Caco-2 (cell line): ENCODE data around the gene SSTR3. TPM values are rescaled to one million over a fixed set of nuclear protein-coding genes. Genes with fewer than 3 reads are reported as not detected.
A peak's percentile ranks its signal among the peaks of the same experiment; 100 is the strongest.

ENCODE experiments used
- BruUV-seq: library from RNA; stranded (reverse); fragments of 400-500 nt; replicated peaks from 2 replicates; lab custom pipeline; 2021; lab: Mats Ljungman, UMichigan
- CTCF ChIA-PET: fragments of 300-600 bp; sonication (Branson Sonifier 250); formaldehyde crosslinking; loops from one replicate; lab custom pipeline; 2022; ENCODE audit warnings: antibody characterized with exemption; lab: Charles Lee
- POLR2A ChIA-PET: fragments of 300-600 bp; sonication (Branson Sonifier 250); formaldehyde crosslinking; loops from one replicate; lab custom pipeline; 2022; ENCODE audit warnings: antibody characterized with exemption; lab: Charles Lee
- DNase-seq, 2 experiments: peaks; one replicate each; pipeline versions ENCODE4 v3.0.0 to v3.0.0-alpha.2; 2020 to 2022
- H3K27me3 ChIP-seq: replicated peaks from 2 replicates; pipeline ENCODE4 v1.6.0; 2011; ENCODE audit warnings: low read length; ENCODE audit not compliant: control insufficient read depth, insufficient read depth
- H3K36me3 ChIP-seq: 2 replicates; pipeline ENCODE4 v1.5.1; 2011; ENCODE audit warnings: low read length; ENCODE audit not compliant: control insufficient read depth, insufficient read depth
- H3K4me1 ChIP-seq: fragments of 250-450 bp; sonication (Bioruptor Pico); 2 replicates; pipeline ENCODE4 v1.5.1; 2020; ENCODE audit warnings: mild to moderate bottlenecking
- H3K4me3 ChIP-seq: 2 replicates; pipeline ENCODE4 v1.5.1; 2011; ENCODE audit warnings: low read depth, mild to moderate bottlenecking, control low read depth, low read length
- H3K9me3 ChIP-seq: fragments of 250-450 bp; sonication (Bioruptor Pico); 2 replicates; pipeline ENCODE4 v1.5.1; 2020; ENCODE audit warnings: mild to moderate bottlenecking, moderate library complexity
- H3K27ac Mint-ChIP-seq: one replicate; pipeline ENCODE4 v1.8.0; 2022; ENCODE audit warnings: mixed read lengths; ENCODE audit not compliant: unreplicated experiment
- H3K27me3 Mint-ChIP-seq: one replicate; pipeline ENCODE4 v1.8.0; 2022; ENCODE audit warnings: mixed read lengths; ENCODE audit not compliant: insufficient read depth, unreplicated experiment
- H3K36me3 Mint-ChIP-seq: one replicate; pipeline ENCODE4 v1.8.0; 2022; ENCODE audit warnings: mild to moderate bottlenecking, mixed read lengths; ENCODE audit not compliant: insufficient read depth, unreplicated experiment
- H3K4me1 Mint-ChIP-seq: one replicate; pipeline ENCODE4 v1.8.0; 2022; ENCODE audit warnings: low read depth, mixed read lengths; ENCODE audit not compliant: unreplicated experiment
- H3K4me3 Mint-ChIP-seq: one replicate; pipeline ENCODE4 v1.8.0; 2022; ENCODE audit warnings: mild to moderate bottlenecking, moderate library complexity, mixed read lengths; ENCODE audit not compliant: unreplicated experiment
- H3K9me3 Mint-ChIP-seq: one replicate; pipeline ENCODE4 v1.8.0; 2022; ENCODE audit warnings: mixed read lengths; ENCODE audit not compliant: unreplicated experiment
- intact Hi-C: fragments of 100-400 bp; cut with micrococcal nuclease; formaldehyde crosslinking; loops from one replicate; pipeline ENCODE4 v1.10.0; 2022; ENCODE audit not compliant: unreplicated experiment
- total RNA-seq: library from RNA; stranded (reverse); gene quantifications from 2 replicates; pipeline ENCODE4 v1.2.3, GENCODE V29; 2022
- TF ChIP-seq, protein P1 (sequence below), 2 experiments: fragments of 200-600 bp in 1 of 2; IDR thresholded peaks; 1 replicate in 1 of 2; 2 replicates in 1 of 2; pipeline versions ENCODE4 v1.5.1 to v1.8.0; 2011 to 2022; ENCODE audit warnings: antibody characterized with exemption in 1 of 2, control low read depth in 1 of 2, inconsistent platforms in 1 of 2, low read depth in 1 of 2, low read length in 1 of 2, mild to moderate bottlenecking in 1 of 2, moderate library complexity in 1 of 2; ENCODE audit not compliant: insufficient read depth in 1 of 2, severe bottlenecking in 1 of 2, unreplicated experiment in 1 of 2

Gene SSTR3
- total RNA-seq, 1 experiment from 2014 or later = not detected

DNA sequence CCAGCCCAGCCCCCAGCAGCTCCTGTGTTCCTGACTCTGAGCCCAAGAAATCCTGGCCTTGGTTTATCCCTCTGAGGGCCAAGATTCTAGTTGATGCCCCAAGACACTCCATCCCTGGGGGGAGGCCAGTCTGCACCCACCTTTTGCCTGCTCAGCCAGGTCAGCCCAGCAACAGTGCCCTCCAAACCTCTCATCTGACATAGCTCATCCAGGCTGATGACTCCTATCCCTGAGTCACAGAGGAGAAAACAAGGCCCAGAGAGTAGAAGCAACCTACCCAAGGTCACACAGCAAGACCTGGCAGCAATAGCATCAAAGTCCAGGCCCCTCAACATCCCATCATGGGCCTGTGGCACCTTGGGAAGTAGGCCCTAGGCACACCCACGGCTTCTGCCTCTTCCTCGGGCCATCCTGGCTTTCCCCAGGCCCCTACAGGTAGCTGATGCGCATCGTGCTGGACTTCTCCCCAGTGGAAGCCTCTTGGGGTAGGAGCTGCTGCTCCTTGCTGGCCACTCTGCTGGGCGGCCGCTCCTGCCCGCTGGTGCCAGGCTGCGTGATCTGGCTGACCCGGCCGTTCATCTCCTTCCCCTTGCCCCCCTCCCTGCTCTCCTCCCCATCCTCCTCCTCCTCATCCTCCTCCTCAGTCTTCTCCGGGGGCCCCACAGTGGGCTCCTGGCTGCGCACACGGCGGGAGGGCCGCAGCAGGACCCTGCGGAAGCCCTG lies 6.0 kb downstream of the SSTR3 start:
- ChIA-PET CTCF (interaction anchor here (0.6 kb wide), 1 partner anchor 223 kb away, joined by 3 read pairs; no protein-coding TSS in a partner anchor), POLR2A (no interaction called here)
- Mint-ChIP-seq H3K9me3 (no peaks in the 10 kb centered on the region), H3K27me3 (peaks cover 2% of the 10 kb centered on the region), H3K4me1 (no peaks in the 10 kb centered on the region), H3K4me3 (no peak overlapping the region), H3K27ac (no peak overlapping the region), H3K36me3 (peaks cover 4% of the 10 kb centered on the region)
- no peak overlapping the region for H3K4me3 ChIP-seq
- DNase-seq = no peak
- TF ChIP-seq, protein P1, sequence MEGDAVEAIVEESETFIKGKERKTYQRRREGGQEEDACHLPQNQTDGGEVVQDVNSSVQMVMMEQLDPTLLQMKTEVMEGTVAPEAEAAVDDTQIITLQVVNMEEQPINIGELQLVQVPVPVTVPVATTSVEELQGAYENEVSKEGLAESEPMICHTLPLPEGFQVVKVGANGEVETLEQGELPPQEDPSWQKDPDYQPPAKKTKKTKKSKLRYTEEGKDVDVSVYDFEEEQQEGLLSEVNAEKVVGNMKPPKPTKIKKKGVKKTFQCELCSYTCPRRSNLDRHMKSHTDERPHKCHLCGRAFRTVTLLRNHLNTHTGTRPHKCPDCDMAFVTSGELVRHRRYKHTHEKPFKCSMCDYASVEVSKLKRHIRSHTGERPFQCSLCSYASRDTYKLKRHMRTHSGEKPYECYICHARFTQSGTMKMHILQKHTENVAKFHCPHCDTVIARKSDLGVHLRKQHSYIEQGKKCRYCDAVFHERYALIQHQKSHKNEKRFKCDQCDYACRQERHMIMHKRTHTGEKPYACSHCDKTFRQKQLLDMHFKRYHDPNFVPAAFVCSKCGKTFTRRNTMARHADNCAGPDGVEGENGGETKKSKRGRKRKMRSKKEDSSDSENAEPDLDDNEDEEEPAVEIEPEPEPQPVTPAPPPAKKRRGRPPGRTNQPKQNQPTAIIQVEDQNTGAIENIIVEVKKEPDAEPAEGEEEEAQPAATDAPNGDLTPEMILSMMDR (IDR thresholded peaks at IDR 0.05; ENCODE audit: insufficient read depth in 1 of 2, low read depth in 1 of 2, low read length in 1 of 2, severe bottlenecking in 1 of 2, unreplicated experiment in 1 of 2) = no peak
- no TSS peak for BruUV-seq
- H3K27me3 ChIP-seq = no peaks in the 10 kb centered on the region; the same call in 1 of the 2 replicates
- no peaks in the 10 kb centered on the region for H3K9me3 ChIP-seq
- intact Hi-C loops = no loop called here
- no peaks in the 10 kb centered on the region for H3K4me1 ChIP-seq
- H3K36me3 ChIP-seq = no peaks in the 10 kb centered on the region

DNA sequence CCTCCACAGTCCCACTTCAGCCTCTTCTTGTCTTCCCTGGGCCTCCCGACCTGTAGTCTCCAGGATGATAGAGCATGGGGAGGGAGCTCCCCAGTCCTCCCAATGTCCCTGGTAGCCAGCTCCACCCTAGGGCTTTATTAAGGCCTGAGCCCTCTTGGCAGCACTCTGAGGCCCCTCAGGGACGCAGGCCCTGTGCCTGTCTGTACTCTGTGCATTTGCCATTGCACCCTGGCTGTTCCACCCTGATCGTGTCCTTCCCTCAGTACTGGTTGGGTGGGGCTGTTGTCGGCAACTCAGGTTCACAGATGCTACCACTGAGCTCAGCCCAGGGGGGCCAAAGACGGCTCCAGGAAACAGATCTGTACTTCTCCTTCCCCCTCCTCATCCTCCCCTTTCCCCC lies 7.2 kb downstream of the SSTR3 start:
- Mint-ChIP-seq H3K36me3 (peaks cover 4% of the 10 kb centered on the region), H3K4me3 (no peak overlapping the region), H3K9me3 (no peaks in the 10 kb centered on the region), H3K27ac (no peak overlapping the region), H3K27me3 (no peaks in the 10 kb centered on the region), H3K4me1 (no peaks in the 10 kb centered on the region)
- ChIA-PET CTCF (no interaction called here), POLR2A (no interaction called here)
- H3K36me3 ChIP-seq = no peaks in the 10 kb centered on the region
- DNase-seq = peak in 1 of 2 experiments; percentile 14
- H3K27me3 ChIP-seq = no peaks in the 10 kb centered on the region; the same call in 1 of the 2 replicates
- no peak overlapping the region for H3K4me3 ChIP-seq
- TF ChIP-seq, protein P1 (IDR thresholded peaks at IDR 0.05; ENCODE audit: insufficient read depth in 1 of 2, low read depth in 1 of 2, low read length in 1 of 2, severe bottlenecking in 1 of 2, unreplicated experiment in 1 of 2) = no peak
- H3K4me1 ChIP-seq = peaks cover 10% of the 10 kb centered on the region
- H3K9me3 ChIP-seq = no peaks in the 10 kb centered on the region
- no TSS peak for BruUV-seq
- intact Hi-C loops = no loop called here

- no peaks in the 10 kb centered on the region for H3K4me1 Mint-ChIP-seq
- peak in 1 of 2 experiments; percentile 21 for DNase-seq
- ChIA-PET POLR2A (no interaction called here), CTCF (no interaction called here)
- Histone ChIP-seq H3K4me3 (no peak overlapping the region), H3K4me1 (peaks cover 15% of the 10 kb centered on the region), H3K27me3 (no peaks in the 10 kb centered on the region; the same call in 1 of the 2 replicates), H3K9me3 (no peaks in the 10 kb centered on the region), H3K36me3 (no peaks in the 10 kb centered on the region)
- no TSS peak for BruUV-seq
- H3K4me3 Mint-ChIP-seq = no peak overlapping the region
- H3K27ac Mint-ChIP-seq = no peak overlapping the region
- no peaks in the 10 kb centered on the region for H3K9me3 Mint-ChIP-seq
- no peaks in the 10 kb centered on the region for H3K27me3 Mint-ChIP-seq
- intact Hi-C loops = no loop called here
- TF ChIP-seq, protein P1 (IDR thresholded peaks at IDR 0.05; ENCODE audit: insufficient read depth in 1 of 2, low read depth in 1 of 2, low read length in 1 of 2, severe bottlenecking in 1 of 2, unreplicated experiment in 1 of 2) = no peak
- peaks cover 7% of the 10 kb centered on the region for H3K36me3 Mint-ChIP-seq
These were observed 8.1 kb downstream of the SSTR3 start for GRCh38 chr22:37204045-37204655.
